Measurements from ENCODE around the gene GPR176.

GRCh38 chr15:39878406-39878785 is 41.7 kb downstream of the GPR176 start:
- TF ChIP-seq CTCF (IDR thresholded peaks at IDR 0.05; ENCODE audit: insufficient read depth, low read depth, low read length) (no peak), EZH2 (IDR thresholded peaks at IDR 0.05; ENCODE audit: insufficient read depth, low read length) (no peak)

All from astrocyte (in vitro differentiated cells and primary cell).